CD4-positive, CD25-positive, alpha-beta regulatory T cell (primary cell): Measurements from ENCODE around the gene DEPDC1B. TPM values are rescaled to one million over a fixed set of nuclear protein-coding genes. Genes with fewer than 3 reads are reported as not detected.
"Not testable (repeated sequence)": the region's sequence is repeated elsewhere in the genome, so short reads cannot be mapped to it uniquely, and the experiment has no call there.

ENCODE experiments used
- ATAC-seq, 2 donors: fragments of 150-1000 bp; cut with Tn5 transposase; one replicate each; pipeline ENCODE4 v1.10.0; 2021; ENCODE audit warnings: low read depth in 2 of 2, moderate number of reproducible peaks in 2 of 2, moderate library complexity in 1 of 2
- DNase-seq, 3 donors: peaks; one replicate each; pipeline versions ENCODE4 v3.0.0 to v3.0.0-alpha.2; 2012 to 2022; ENCODE audit warnings: mixed read lengths in 1 of 3
- H3K27ac ChIP-seq: one replicate; pipeline ENCODE4 v1.7.0; 2013; ENCODE audit warnings: mild to moderate bottlenecking, low read length; ENCODE audit not compliant: insufficient read depth, poor library complexity, severe bottlenecking
- H3K27me3 ChIP-seq: one replicate; pipeline ENCODE4 v1.7.0; 2013; ENCODE audit warnings: low read length; ENCODE audit not compliant: control insufficient read depth, insufficient read depth
- H3K36me3 ChIP-seq: one replicate; pipeline ENCODE4 v1.7.0; 2013; ENCODE audit warnings: mild to moderate bottlenecking, low read length, moderate library complexity; ENCODE audit not compliant: control insufficient read depth, insufficient read depth
- H3K4me1 ChIP-seq: 2 replicates; pipeline ENCODE4 v1.7.0; 2013; ENCODE audit warnings: mild to moderate bottlenecking, low read length; ENCODE audit not compliant: insufficient read depth, control insufficient read depth, poor library complexity, severe bottlenecking
- H3K4me3 ChIP-seq: one replicate; pipeline ENCODE4 v1.7.0; 2013; ENCODE audit warnings: low read depth, mild to moderate bottlenecking, low read length, moderate library complexity
- H3K9me3 ChIP-seq, 2 experiments: 1 replicate in 1 of 2; 2 replicates in 1 of 2; pipeline ENCODE4 v1.7.0; 2013; ENCODE audit warnings: low read length in 2 of 2, mild to moderate bottlenecking in 1 of 2, moderate library complexity in 1 of 2; ENCODE audit not compliant: control insufficient read depth in 2 of 2
- H3K27ac Mint-ChIP-seq, 3 donors: one replicate each; pipeline ENCODE4 v1.8.0; 2020 to 2022; ENCODE audit warnings: mild to moderate bottlenecking in 3 of 3, mixed read lengths in 3 of 3, moderate library complexity in 2 of 3
- H3K27me3 Mint-ChIP-seq: one replicate; pipeline ENCODE4 v1.8.0; 2022; ENCODE audit warnings: mild to moderate bottlenecking, mixed read lengths
- H3K36me3 Mint-ChIP-seq: one replicate; pipeline ENCODE4 v1.8.0; 2020; ENCODE audit warnings: mixed read lengths
- H3K4me1 Mint-ChIP-seq, 4 donors: one replicate each; pipeline ENCODE4 v1.8.0; 2020 to 2022; ENCODE audit warnings: mixed read lengths in 4 of 4, mild to moderate bottlenecking in 1 of 4
- H3K4me3 Mint-ChIP-seq, 4 donors: one replicate each; pipeline ENCODE4 v1.8.0; 2020 to 2022; ENCODE audit warnings: mild to moderate bottlenecking in 4 of 4, mixed read lengths in 4 of 4, moderate library complexity in 3 of 4
- H3K9me3 Mint-ChIP-seq, 7 donors: one replicate each; pipeline ENCODE4 v1.8.0; 2020 to 2022; ENCODE audit warnings: mixed read lengths in 7 of 7, mild to moderate bottlenecking in 3 of 7, moderate library complexity in 2 of 7
- polyA plus RNA-seq, 4 donors: library from polyadenylated mRNA; unstranded; fragments of 300-500 nt; fragmentation: Illumina TruSeq; gene quantifications; one replicate each; pipeline ENCODE4 v1.2.3, GENCODE V29; 2021
- total RNA-seq: library from RNA; stranded (reverse); gene quantifications from one replicate; pipeline ENCODE4 v1.2.3, GENCODE V29; 2022

Gene DEPDC1B
- total and polyA plus RNA-seq, 5 donors from 2014 or later, result 0.83 to 4.3 (median 2.0) TPM

- H3K27ac ChIP-seq, ATAC-seq, DNase-seq, H3K4me3 Mint-ChIP-seq, H3K4me1 ChIP-seq, H3K4me1 Mint-ChIP-seq, H3K27ac Mint-ChIP-seq, H3K27me3 Mint-ChIP-seq, H3K9me3 ChIP-seq, H3K4me3 ChIP-seq, H3K36me3 Mint-ChIP-seq, H3K36me3 ChIP-seq, H3K27me3 ChIP-seq: not testable (repeated sequence)
- peaks cover 0 to 13% (median 3%) of the 10 kb centered on the region in 7 donors for H3K9me3 Mint-ChIP-seq
Measured at GRCh38 chr5:60620752-60621151, 79.2 kb downstream of the DEPDC1B start.

- H3K4me3 Mint-ChIP-seq, result peak overlapping the region in 1 of 4 donors; percentile 63
- H3K27ac ChIP-seq, result no peak overlapping the region
- ATAC-seq (no peak), DNase-seq (peak in 1 of 3 donors; percentile 22)
- peaks cover 0 to 12% (median 4%) of the 10 kb centered on the region in 7 donors for H3K9me3 Mint-ChIP-seq
- H3K27me3 ChIP-seq, result no peaks in the 10 kb centered on the region
- no peaks in the 10 kb centered on the region for H3K36me3 ChIP-seq
- no peaks in the 10 kb centered on the region for H3K36me3 Mint-ChIP-seq
- peak overlapping the region; percentile 23 for H3K4me3 ChIP-seq
- H3K4me1 ChIP-seq, result no peaks in the 10 kb centered on the region
- peaks cover 0 to 17% (median 0%) of the 10 kb centered on the region in 4 donors for H3K4me1 Mint-ChIP-seq
- H3K9me3 ChIP-seq, result no peaks in the 10 kb centered on the region
- H3K27ac Mint-ChIP-seq, result no peak overlapping the region
- H3K27me3 Mint-ChIP-seq, result no peaks in the 10 kb centered on the region
Measured at GRCh38 chr5:60613826-60614225, 86.1 kb downstream of the DEPDC1B start.

- no peaks in the 10 kb centered on the region for H3K36me3 ChIP-seq
- H3K9me3 Mint-ChIP-seq, result peaks cover 0 to 7% (median under 1%) of the 10 kb centered on the region in 7 donors
- no peak for ATAC-seq
- H3K27me3 ChIP-seq, result no peaks in the 10 kb centered on the region
- peaks cover 0 to 17% (median 0%) of the 10 kb centered on the region in 4 donors for H3K4me1 Mint-ChIP-seq
- no peak overlapping the region for H3K4me3 Mint-ChIP-seq
- H3K4me3 ChIP-seq, result no peak overlapping the region
- H3K27ac ChIP-seq, result no peak overlapping the region
- H3K4me1 ChIP-seq, result no peaks in the 10 kb centered on the region
- H3K27me3 Mint-ChIP-seq, result no peaks in the 10 kb centered on the region
- H3K36me3 Mint-ChIP-seq, result no peaks in the 10 kb centered on the region
- peak overlapping the region in 1 of 3 donors; percentile 26 for H3K27ac Mint-ChIP-seq
- DNase-seq, result no peak
- no peaks in the 10 kb centered on the region for H3K9me3 ChIP-seq
Measured at GRCh38 chr5:60611099-60611740, 88.7 kb downstream of the DEPDC1B start.

GRCh38 chr5:60604771-60605170 lies 95.2 kb downstream of the DEPDC1B start:
- H3K4me3 ChIP-seq, result no peak overlapping the region
- H3K27me3 ChIP-seq, result no peaks in the 10 kb centered on the region
- no peak overlapping the region for H3K4me3 Mint-ChIP-seq
- no peak overlapping the region for H3K27ac Mint-ChIP-seq
- H3K4me1 ChIP-seq, result no peaks in the 10 kb centered on the region
- H3K27ac ChIP-seq, result no peak overlapping the region
- peaks cover 0 to 4% (median 0%) of the 10 kb centered on the region in 7 donors for H3K9me3 Mint-ChIP-seq
- H3K27me3 Mint-ChIP-seq, result no peaks in the 10 kb centered on the region
- H3K36me3 Mint-ChIP-seq, result no peaks in the 10 kb centered on the region
- no peaks in the 10 kb centered on the region for H3K9me3 ChIP-seq
- DNase-seq (no peak), ATAC-seq (no peak)
- H3K4me1 Mint-ChIP-seq, result no peaks in the 10 kb centered on the region
- H3K36me3 ChIP-seq, result no peaks in the 10 kb centered on the region

GRCh38 chr5:60598424-60598823 lies 101.5 kb downstream of the DEPDC1B start:
- H3K27me3 ChIP-seq, result no peaks in the 10 kb centered on the region
- peak overlapping the region in 2 of 3 donors; percentile 26 to 45 for H3K27ac Mint-ChIP-seq
- H3K4me3 ChIP-seq, result no peak overlapping the region
- ATAC-seq (no peak), DNase-seq (no peak)
- no peaks in the 10 kb centered on the region for H3K9me3 ChIP-seq
- H3K36me3 ChIP-seq, result no peaks in the 10 kb centered on the region
- H3K9me3 Mint-ChIP-seq, result no peaks in the 10 kb centered on the region
- H3K4me1 Mint-ChIP-seq, result peaks cover 8 to 19% (median 17%) of the 10 kb centered on the region in 4 donors
- no peaks in the 10 kb centered on the region for H3K27me3 Mint-ChIP-seq
- H3K36me3 Mint-ChIP-seq, result no peaks in the 10 kb centered on the region
- no peak overlapping the region for H3K4me3 Mint-ChIP-seq
- H3K4me1 ChIP-seq, result peaks cover 6% of the 10 kb centered on the region
- H3K27ac ChIP-seq, result no peak overlapping the region

GRCh38 chr5:60597572-60598320 lies 102.2 kb downstream of the DEPDC1B start:
- no peak for ATAC-seq
- Mint-ChIP-seq H3K4me1 (peaks cover 8 to 19% (median 17%) of the 10 kb centered on the region in 4 donors), H3K36me3 (no peaks in the 10 kb centered on the region), H3K27ac (peak overlapping the region in 2 of 3 donors; percentile 38 to 45), H3K4me3 (no peak overlapping the region), H3K9me3 (no peaks in the 10 kb centered on the region), H3K27me3 (no peaks in the 10 kb centered on the region)
- Histone ChIP-seq H3K27me3 (no peaks in the 10 kb centered on the region), H3K9me3 (no peaks in the 10 kb centered on the region), H3K36me3 (no peaks in the 10 kb centered on the region), H3K4me3 (no peak overlapping the region), H3K4me1 (peaks cover 6% of the 10 kb centered on the region), H3K27ac (no peak overlapping the region)
- DNase-seq, result peak in 1 of 3 donors; percentile 39

- Histone ChIP-seq H3K4me1 (peaks cover 6% of the 10 kb centered on the region), H3K27ac (no peak overlapping the region), H3K27me3 (no peaks in the 10 kb centered on the region), H3K36me3 (no peaks in the 10 kb centered on the region), H3K4me3 (no peak overlapping the region), H3K9me3 (no peaks in the 10 kb centered on the region)
- Mint-ChIP-seq H3K36me3 (no peaks in the 10 kb centered on the region), H3K4me3 (no peak overlapping the region), H3K27me3 (no peaks in the 10 kb centered on the region), H3K27ac (peak overlapping the region in 1 of 3 donors; percentile 41), H3K9me3 (peaks cover 0 to 2% (median 0%) of the 10 kb centered on the region in 7 donors), H3K4me1 (peaks cover 8 to 19% (median 17%) of the 10 kb centered on the region in 4 donors)
- no peak for ATAC-seq
- DNase-seq, result no peak
Measured at GRCh38 chr5:60594715-60595477, 105.1 kb downstream of the DEPDC1B start.
